HCT116 (cell line): Measurements from ENCODE around the gene SEC61A2. TPM values are rescaled to one million over a fixed set of nuclear protein-coding genes. Genes with fewer than 3 reads are reported as not detected.

Experiments used
- ATAC-seq: fragments of 200-7000 bp; cut with Tn5 transposase; 2 replicates; pipeline ENCODE4 v1.9.1; 2020; ENCODE audit warnings: mild to moderate bottlenecking, moderate library complexity
- BruUV-seq: library from RNA; stranded (reverse); fragments of 400-500 nt; replicated peaks from 2 replicates; lab custom pipeline; 2021; lab: Mats Ljungman, UMichigan
- CTCF ChIA-PET: fragments of 300-600 bp; sonication (Branson Sonifier 250); formaldehyde crosslinking; loops from one replicate; lab custom pipeline; 2021; ENCODE audit warnings: antibody characterized with exemption; lab: Charles Lee
- POLR2A ChIA-PET: fragments of 300-600, 350-600 bp; sonication (Branson Sonifier 250); formaldehyde crosslinking; loops from one replicate; lab custom pipeline; 2021; ENCODE audit warnings: antibody characterized with exemption; lab: Charles Lee
- RAD21 ChIA-PET, 2 experiments: fragments of 300-600 bp; sonication (Branson Sonifier 250); formaldehyde crosslinking; loops; one replicate each; lab custom pipeline; 2023; ENCODE audit warnings: low total read pairs in 2 of 2; ENCODE audit not compliant: uncharacterized antibody in 2 of 2, unreplicated experiment in 2 of 2, low non-redundant PET in 1 of 2; lab: Charles Lee
- DNase-seq: peaks from one replicate; pipeline ENCODE4 v3.0.0-alpha.2; 2010; ENCODE audit warnings: low read depth, low spot score
- H2AFZ ChIP-seq: fragments of 200-600 bp; shearing (Covaris generic), sonication (generic); 2 replicates; pipeline ENCODE4 v1.6.1; 2017; ENCODE audit warnings: low read depth, mixed run types, mixed read lengths, antibody characterized with exemption, low read length; ENCODE audit not compliant: poor library complexity, severe bottlenecking
- H3K27ac ChIP-seq: 2 replicates; pipeline ENCODE4 v1.5.1; 2012; ENCODE audit warnings: low read depth, low read length
- H3K27me3 ChIP-seq: fragments of 200-600 bp; sonication (generic); 2 replicates; pipeline ENCODE4 v1.6.1; 2016; ENCODE audit warnings: mixed run types, low read length, mixed read lengths; ENCODE audit not compliant: insufficient read depth
- H3K36me3 ChIP-seq, 2 experiments: fragments of 200-500 bp in 1 of 2; fragments of 200-600 bp in 1 of 2; sonication (Bioruptor generic) in 1 of 2; sonication (generic) in 1 of 2; 2 replicates each; pipeline versions ENCODE4 v1.5.1 to v1.6.1; 2014 to 2016; ENCODE audit warnings: low read length in 2 of 2, inconsistent platforms in 1 of 2, mixed read lengths in 1 of 2, mixed run types in 1 of 2; ENCODE audit not compliant: insufficient read depth in 2 of 2, control insufficient read depth in 1 of 2
- H3K4me1 ChIP-seq, 2 experiments: fragments of 200-600 bp in 1 of 2; sonication (generic) in 1 of 2; 2 replicates each; pipeline versions ENCODE4 v1.5.1 to v1.6.1; 2012 to 2017; ENCODE audit warnings: low read length in 2 of 2, inconsistent platforms in 1 of 2, mild to moderate bottlenecking in 1 of 2, mixed read lengths in 1 of 2, mixed run types in 1 of 2, moderate library complexity in 1 of 2; ENCODE audit not compliant: insufficient read depth in 2 of 2, control insufficient read depth in 1 of 2
- H3K4me2 ChIP-seq: fragments of 200-600 bp; sonication (generic); 2 replicates; pipeline ENCODE4 v1.6.1; 2017; ENCODE audit warnings: mixed run types, low read length, mixed read lengths
- H3K4me3 ChIP-seq, 2 experiments: fragments of 200-600 bp in 1 of 2; sonication (generic) in 1 of 2; replicated peaks in 1 of 2; 2 replicates each; pipeline ENCODE4 v1.5.1; 2011 to 2016; ENCODE audit warnings: low read length in 2 of 2, control low read depth in 1 of 2, low read depth in 1 of 2, mild to moderate bottlenecking in 1 of 2, mixed read lengths in 1 of 2, mixed run types in 1 of 2
- H3K79me2 ChIP-seq: fragments of 200-600 bp; sonication (generic); 2 replicates; pipeline ENCODE4 v1.6.1; 2017; ENCODE audit warnings: mild to moderate bottlenecking, mixed run types, low read length, moderate library complexity, mixed read lengths; ENCODE audit not compliant: insufficient read depth
- H3K9ac ChIP-seq: fragments of 200-600 bp; sonication (generic); 2 replicates; pipeline ENCODE4 v1.6.1; 2016; ENCODE audit warnings: low read length, mixed read lengths
- H3K9me2 ChIP-seq: fragments of 200-600 bp; sonication (generic), shearing (Covaris generic); 2 replicates; pipeline ENCODE4 v1.6.1; 2017; ENCODE audit warnings: mixed run types, mild to moderate bottlenecking, moderate library complexity; ENCODE audit not compliant: insufficient read depth
- H3K9me3 ChIP-seq, 2 experiments: fragments of 200-500 bp in 1 of 2; fragments of 200-600 bp in 1 of 2; sonication (Bioruptor generic) in 1 of 2; sonication (generic) in 1 of 2; 2 replicates each; pipeline ENCODE4 v1.6.1; 2014 to 2017; ENCODE audit warnings: low read length in 2 of 2, mixed read lengths in 2 of 2, inconsistent platforms in 1 of 2, low read depth in 1 of 2, mild to moderate bottlenecking in 1 of 2, mixed run types in 1 of 2, moderate library complexity in 1 of 2; ENCODE audit not compliant: control insufficient read depth in 1 of 2, insufficient read depth in 1 of 2
- H4K20me1 ChIP-seq: fragments of 200-600 bp; sonication (generic), shearing (Covaris generic); 2 replicates; pipeline ENCODE4 v1.6.1; 2017; ENCODE audit warnings: mixed run types, mild to moderate bottlenecking, moderate library complexity; ENCODE audit not compliant: insufficient read depth
- ATF3 ChIP-seq: IDR thresholded peaks from 2 replicates; pipeline ENCODE4 v1.6.1; 2012
- CEBPB ChIP-seq: IDR thresholded peaks from 2 replicates; pipeline ENCODE4 v1.6.1; 2012; ENCODE audit warnings: low read depth
- CTCF ChIP-seq, 3 experiments: fragments of 200-600 bp in 1 of 3; sonication (generic) in 1 of 3; IDR thresholded peaks in 2 of 3; conservative IDR thresholded peaks in 1 of 3; 2 replicates each; pipeline ENCODE4 v1.5.1; 2012 to 2017; ENCODE audit warnings: low read depth in 2 of 3, low read length in 2 of 3, antibody characterized with exemption in 1 of 3, borderline replicate concordance in 1 of 3, control low read depth in 1 of 3, mild to moderate bottlenecking in 1 of 3, mixed read lengths in 1 of 3, mixed run types in 1 of 3, moderate library complexity in 1 of 3; ENCODE audit not compliant: insufficient read depth in 1 of 3
- EGR1 ChIP-seq: IDR thresholded peaks from 2 replicates; pipeline ENCODE4 v1.6.1; 2012; ENCODE audit warnings: low read depth
- EZH2 ChIP-seq: fragments of 200-600 bp; sonication (generic); IDR thresholded peaks from 2 replicates; pipeline ENCODE4 v1.6.1; 2017; ENCODE audit warnings: antibody characterized with exemption, mixed run types
- EZH2phosphoT487 ChIP-seq: fragments of 200-600 bp; IDR thresholded peaks from 2 replicates; pipeline ENCODE4 v1.6.1; 2018; ENCODE audit warnings: antibody characterized with exemption, borderline replicate concordance
- FOSL1 ChIP-seq: IDR thresholded peaks from 2 replicates; pipeline ENCODE4 v1.6.1; 2012; ENCODE audit warnings: low read depth
- JUND ChIP-seq: IDR thresholded peaks from 2 replicates; pipeline ENCODE4 v1.6.1; 2012
- MAX ChIP-seq: IDR thresholded peaks from 2 replicates; pipeline ENCODE4 v1.6.1; 2012
- POLR2A ChIP-seq: IDR thresholded peaks from 2 replicates; pipeline ENCODE4 v1.7.0; 2011; ENCODE audit warnings: borderline replicate concordance; ENCODE audit not compliant: insufficient read depth, insufficient read length; ENCODE audit errors: extremely low read depth
- POLR2AphosphoS5 ChIP-seq: IDR thresholded peaks from 2 replicates; pipeline ENCODE4 v1.6.1; 2011; ENCODE audit warnings: mild to moderate bottlenecking, low read depth, low read length, moderate library complexity
- RAD21 ChIP-seq: IDR thresholded peaks from 2 replicates; pipeline ENCODE4 v1.6.1; 2012; ENCODE audit warnings: low read depth, mild to moderate bottlenecking
- REST ChIP-seq: IDR thresholded peaks from 2 replicates; pipeline ENCODE4 v1.6.1; 2012; ENCODE audit warnings: low read depth
- SIN3A ChIP-seq: IDR thresholded peaks from 2 replicates; pipeline ENCODE4 v1.6.1; 2012; ENCODE audit warnings: low read depth
- SP1 ChIP-seq: IDR thresholded peaks from 2 replicates; pipeline ENCODE4 v1.6.1; 2012; ENCODE audit warnings: low read depth
- SRF ChIP-seq: IDR thresholded peaks from 2 replicates; pipeline ENCODE4 v1.6.1; 2012; ENCODE audit warnings: low read depth
- TCF7L2 ChIP-seq: IDR thresholded peaks from 2 replicates; pipeline ENCODE4 v1.7.0; 2011; ENCODE audit warnings: borderline replicate concordance, inconsistent platforms; ENCODE audit not compliant: insufficient read depth, insufficient read length; ENCODE audit errors: extremely low read depth
- YY1 ChIP-seq: IDR thresholded peaks from 2 replicates; pipeline ENCODE4 v1.6.1; 2011; ENCODE audit warnings: low read length, low read depth, moderate library complexity, mild to moderate bottlenecking; ENCODE audit not compliant: insufficient replicate concordance; ENCODE audit errors: extremely low read depth
- ZBTB33 ChIP-seq: IDR thresholded peaks from 2 replicates; pipeline ENCODE4 v1.6.1; 2011; ENCODE audit warnings: mild to moderate bottlenecking, low read length, moderate library complexity; ENCODE audit not compliant: insufficient replicate concordance; ENCODE audit errors: extremely low read depth
- ZFX ChIP-seq: fragments of 450-650 bp; IDR thresholded peaks from 2 replicates; pipeline ENCODE4 v1.6.1; 2017
- intact Hi-C: fragments of 100-400 bp; cut with micrococcal nuclease; formaldehyde crosslinking; loops from 2 replicates; pipeline ENCODE4 v1.10.0; 2022
- total RNA-seq: library from RNA; stranded (reverse); gene quantifications from one replicate; pipeline ENCODE4 v1.2.1, GENCODE V29; 2021; ENCODE audit not compliant: unreplicated experiment

The SEC61A2 gene
- total RNA-seq, 1 experiment from 2014 or later: 10.0 TPM

GRCh38 chr10:12081879-12082557, 47.5 kb upstream of the SEC61A2 start:
- Histone ChIP-seq H3K4me1 (peaks cover 13 to 16% of the 10 kb centered on the region in 2 experiments), H3K4me3 (no peak overlapping the region), H3K27ac (peak overlapping the region; percentile 33), H3K9ac (peak overlapping the region; percentile 3; the same call in 1 of the 2 replicates), H3K36me3 (0 out of 4 replicates have a peak, but pooled peaks cover 0 to 3% of the 10 kb centered on the region in 2 experiments), H3K9me2 (no peaks in the 10 kb centered on the region), H3K4me2 (peak overlapping the region; percentile 42), H3K79me2 (no peaks in the 10 kb centered on the region), H3K27me3 (no peaks in the 10 kb centered on the region), H3K9me3 (no peaks in the 10 kb centered on the region), H2AFZ (no peak overlapping the region), H4K20me1 (no peaks in the 10 kb centered on the region)
- no peak for DNase-seq
- intact Hi-C loops: no loop called here
- peak; percentile 70 for ATAC-seq
- POLR2A ChIA-PET: no interaction called here
- CTCF ChIA-PET: no interaction called here
- RAD21 ChIA-PET: no interaction called here
- BruUV-seq: no TSS peak
- TF ChIP-seq REST: no peak
- no peak for TF ChIP-seq ZFX
- no peak for TF ChIP-seq POLR2AphosphoS5
- no peak for TF ChIP-seq RAD21
- no peak for TF ChIP-seq YY1
- no peak for TF ChIP-seq ZBTB33
- TF ChIP-seq EZH2phosphoT487: no peak
- peak; percentile 17; the same call in 1 of the 2 replicates for TF ChIP-seq SP1
- TF ChIP-seq TCF7L2: no peak
- TF ChIP-seq FOSL1: peak; percentile 70
- no peak for TF ChIP-seq EGR1
- TF ChIP-seq JUND: peak; percentile 7; the same call in 1 of the 2 replicates
- no peak for TF ChIP-seq ATF3
- no peak for TF ChIP-seq POLR2A
- TF ChIP-seq EZH2: no peak
- no peak for TF ChIP-seq CEBPB
- TF ChIP-seq CTCF (IDR thresholded peaks at IDR 0.05 in 2 of 3, conservative IDR thresholded peaks at IDR 0.05 in 1 of 3; ENCODE audit: borderline replicate concordance in 1 of 3, insufficient read depth in 1 of 3, low read depth in 2 of 3, low read length in 2 of 3): no peak
- TF ChIP-seq MAX: no peak
- no peak for TF ChIP-seq SRF
- TF ChIP-seq SIN3A: no peak
